Kidney glomerular epithelial cell (primary cell): ENCODE data around the gene PREB.
A peak's percentile ranks its signal among the peaks of the same experiment; 100 is the strongest.

Experiments
- DNase-seq: peaks from one replicate; lab custom pipeline; 2025; lab: John Stamatoyannopoulos, UW

The PREB gene

GRCh38 chr2:27095745-27096651 lies 38.4 kb downstream of the PREB start:
- DNase-seq, result peak; percentile 18

GRCh38 chr2:27095427-27095744 lies 39.0 kb downstream of the PREB start:
- DNase-seq, result no peak

- DNase-seq, result no peak
These were observed 40.0 kb downstream of the PREB start for GRCh38 chr2:27094353-27094984.

GRCh38 chr2:27093430-27094352 lies 40.7 kb downstream of the PREB start:
- DNase-seq, result no peak

- DNase-seq, result peak; percentile 25
These were observed 41.6 kb downstream of the PREB start for GRCh38 chr2:27092696-27093429.

- no peak for DNase-seq
These were observed 42.4 kb downstream of the PREB start for GRCh38 chr2:27091746-27092695.

- DNase-seq, result no peak
These were observed 45.1 kb downstream of the PREB start for GRCh38 chr2:27089111-27089954.

- no peak for DNase-seq
These were observed 45.8 kb downstream of the PREB start for GRCh38 chr2:27088634-27089033.

GRCh38 chr2:27087823-27088410 lies 46.5 kb downstream of the PREB start:
- no peak for DNase-seq

GRCh38 chr2:27086724-27087593 lies 47.5 kb downstream of the PREB start, which contains the start of gene KHK:
KHK (plus strand) TSS chr2:27086772; CDS start chr2:27087260, 488 bp downstream.
- no peak for DNase-seq

- DNase-seq, result peak; percentile 65
These were observed 48.2 kb downstream of the PREB start for GRCh38 chr2:27086090-27086723.

- no peak for DNase-seq
These were observed 48.8 kb downstream of the PREB start for GRCh38 chr2:27085673-27086089.

- no peak for DNase-seq
These were observed 49.3 kb downstream of the PREB start for GRCh38 chr2:27085062-27085672.

- DNase-seq, result no peak
These were observed 50.0 kb downstream of the PREB start for GRCh38 chr2:27084297-27085061.

- DNase-seq, result no peak
These were observed 50.8 kb downstream of the PREB start for GRCh38 chr2:27083410-27084296.
